GM19452 (cell line): ENCODE measurements around the gene POLR1A.

Experiments
- ATAC-seq: cut with Tn5 transposase; IDR thresholded peaks from one replicate; pipeline ENCODE4 v1.9.1; 2021; ENCODE audit not compliant: unreplicated experiment

POLR1A gene

GRCh38 chr2:86065512-86065911, 40.2 kb downstream of the POLR1A start:
- ATAC-seq = no peak

- ATAC-seq = no peak
Observed at GRCh38 chr2:86064006-86064405, 41.7 kb downstream of the POLR1A start.

DNA sequence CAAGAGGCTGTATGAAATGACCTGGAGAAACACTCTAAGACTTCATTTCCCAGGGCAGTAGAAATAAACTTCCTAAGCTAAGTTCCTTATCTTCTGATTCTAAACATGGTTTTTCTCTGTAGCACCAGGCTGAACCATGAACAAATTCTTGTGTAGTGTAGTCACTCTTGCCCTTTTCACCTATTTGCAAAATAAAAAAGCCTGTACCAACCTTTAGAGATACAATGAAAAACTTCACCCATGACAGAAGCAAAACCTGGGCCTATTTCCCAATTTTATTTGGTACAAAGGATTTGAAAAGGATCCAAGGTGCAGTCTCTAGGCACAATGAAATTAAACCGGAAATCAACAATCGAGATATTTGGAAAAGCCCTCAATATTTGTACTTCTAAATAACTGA, 43.6 kb downstream of the POLR1A start:
- no peak for ATAC-seq

- ATAC-seq = no peak
Observed at GRCh38 chr2:86056590-86057331, 48.9 kb downstream of the POLR1A start.

DNA sequence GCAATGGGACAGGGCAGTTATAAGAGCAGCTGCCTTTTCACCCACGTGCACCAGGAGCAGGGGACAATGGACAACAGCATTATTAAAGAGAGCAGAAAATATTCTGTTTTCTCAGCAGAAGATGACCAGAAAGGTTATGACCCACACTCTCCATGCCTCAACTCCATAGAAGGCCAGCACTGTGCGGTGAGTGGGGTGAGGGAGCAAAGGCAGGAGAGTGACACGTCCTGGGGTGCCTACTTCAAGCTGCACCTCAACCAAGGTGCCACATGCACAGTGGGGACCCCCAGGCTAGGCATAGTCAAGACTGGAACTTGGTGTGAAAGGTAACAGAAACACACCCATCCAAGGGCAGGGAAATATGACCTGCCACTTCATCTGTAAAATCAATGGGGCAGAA, 50.4 kb downstream of the POLR1A start:
- no peak for ATAC-seq

DNA sequence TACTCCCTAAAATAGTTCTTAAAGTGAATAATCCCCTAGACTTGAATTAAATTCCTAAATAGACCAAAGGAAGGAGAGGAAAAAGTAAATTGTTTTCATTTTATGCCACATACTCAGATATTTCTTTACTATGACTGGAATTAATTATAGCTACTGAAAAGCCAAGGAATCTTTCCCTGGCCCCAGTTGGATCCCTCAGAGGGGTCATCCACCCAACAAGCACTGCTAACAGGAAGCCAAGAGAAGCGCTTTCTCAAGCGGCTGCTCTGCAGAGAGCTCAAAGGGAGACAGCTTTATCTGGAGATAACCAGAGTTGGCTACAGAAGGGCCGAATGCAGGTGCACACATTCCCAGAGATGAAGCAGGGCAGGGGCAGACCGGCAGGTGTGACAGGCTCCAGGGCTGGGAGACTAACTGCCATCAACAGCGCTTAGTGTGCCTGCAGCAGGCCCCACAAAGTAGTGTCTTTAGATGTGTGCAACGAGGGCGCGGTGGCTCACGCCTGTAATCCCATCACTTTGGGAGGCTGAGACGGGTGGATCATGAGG, 51.1 kb downstream of the POLR1A start:
- no peak for ATAC-seq

- ATAC-seq = no peak
Observed at GRCh38 chr2:86053166-86053565, 52.5 kb downstream of the POLR1A start.

- no peak for ATAC-seq
Observed at GRCh38 chr2:86052676-86053075, 53.0 kb downstream of the POLR1A start.

DNA sequence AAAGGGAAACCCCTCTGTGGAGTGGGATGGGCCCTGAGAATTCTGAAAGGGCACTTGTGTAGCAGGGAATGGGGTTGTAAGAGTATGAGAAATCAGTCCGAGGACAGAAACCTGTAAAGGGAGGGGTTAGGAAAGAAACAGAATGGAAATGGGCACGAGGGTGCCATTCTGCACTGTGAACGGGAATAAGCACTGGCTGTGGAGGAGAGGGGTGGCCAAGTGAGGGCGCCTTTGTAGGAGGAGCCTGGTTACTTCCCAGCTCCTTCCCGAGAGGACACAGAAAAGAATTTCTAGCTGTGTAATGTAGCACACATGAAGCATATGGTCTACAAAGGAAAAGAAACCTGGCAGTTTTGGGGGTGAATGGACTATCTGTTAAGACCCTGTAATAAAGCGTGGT, 53.4 kb downstream of the POLR1A start:
- ATAC-seq = no peak

DNA sequence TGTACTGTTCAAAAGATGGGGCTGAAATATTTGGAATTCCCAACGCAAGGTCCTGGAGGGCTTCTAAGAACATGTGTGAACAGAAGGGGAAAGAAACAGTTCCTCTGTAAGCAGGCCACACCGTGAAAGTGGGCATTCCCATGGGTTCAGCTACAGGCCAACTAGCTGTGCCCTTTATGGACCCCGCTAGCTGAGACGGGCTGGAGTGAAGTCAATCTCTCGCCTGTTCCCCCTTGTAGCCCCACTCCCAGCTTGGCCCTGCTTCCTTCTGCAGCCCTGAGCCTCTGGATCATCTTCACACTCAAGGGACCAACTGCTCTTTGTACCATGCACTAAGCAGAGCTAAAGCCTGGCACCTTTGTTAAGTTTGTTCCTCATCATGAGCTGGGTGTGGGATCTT, 55.4 kb downstream of the POLR1A start:
- no peak for ATAC-seq

DNA sequence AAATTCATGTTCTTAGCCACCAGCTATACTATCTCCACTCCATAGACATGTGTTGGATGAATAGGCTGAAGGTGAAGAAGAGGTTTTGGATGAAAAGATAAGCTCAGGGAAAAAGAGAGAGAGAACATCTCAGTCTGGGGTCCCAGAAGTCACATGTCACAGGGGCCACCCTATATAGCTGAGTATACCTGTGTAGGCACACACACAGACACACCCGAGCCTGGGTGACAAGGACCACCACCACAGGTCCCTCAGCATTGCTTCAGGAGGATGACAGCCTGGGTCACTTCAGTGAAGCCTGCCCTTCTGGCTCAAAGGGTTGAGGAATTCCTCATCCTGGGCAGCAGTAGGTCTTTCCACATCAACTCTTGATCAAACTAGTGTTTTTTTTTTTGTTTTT, 56.2 kb downstream of the POLR1A start:
- ATAC-seq = no peak

GRCh38 chr2:86048888-86049287, 56.8 kb downstream of the POLR1A start:
- no peak for ATAC-seq

GRCh38 chr2:86048383-86048701, 57.3 kb downstream of the POLR1A start:
- ATAC-seq = no peak

- ATAC-seq = no peak
Observed at GRCh38 chr2:86047575-86048382, 57.9 kb downstream of the POLR1A start.

DNA sequence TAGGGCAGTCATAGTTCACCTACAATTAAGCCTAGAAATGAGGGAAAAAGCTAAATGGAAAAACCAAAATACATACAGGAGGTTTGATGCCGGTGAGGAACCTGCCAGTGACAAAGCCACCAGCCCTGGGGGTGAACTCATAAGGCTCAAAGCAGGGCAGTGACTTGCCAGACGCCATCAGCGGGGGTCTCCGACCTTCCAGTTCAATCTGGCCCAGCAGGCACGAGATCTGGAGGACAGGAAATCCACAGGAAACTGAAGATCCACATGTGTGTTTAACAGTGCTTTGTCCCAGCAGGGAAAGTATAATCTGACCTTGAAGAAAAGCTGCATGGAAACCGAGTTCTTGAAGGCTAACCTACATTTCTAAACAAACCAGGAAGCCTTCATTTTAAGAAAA, 60.1 kb downstream of the POLR1A start:
- no peak for ATAC-seq

DNA sequence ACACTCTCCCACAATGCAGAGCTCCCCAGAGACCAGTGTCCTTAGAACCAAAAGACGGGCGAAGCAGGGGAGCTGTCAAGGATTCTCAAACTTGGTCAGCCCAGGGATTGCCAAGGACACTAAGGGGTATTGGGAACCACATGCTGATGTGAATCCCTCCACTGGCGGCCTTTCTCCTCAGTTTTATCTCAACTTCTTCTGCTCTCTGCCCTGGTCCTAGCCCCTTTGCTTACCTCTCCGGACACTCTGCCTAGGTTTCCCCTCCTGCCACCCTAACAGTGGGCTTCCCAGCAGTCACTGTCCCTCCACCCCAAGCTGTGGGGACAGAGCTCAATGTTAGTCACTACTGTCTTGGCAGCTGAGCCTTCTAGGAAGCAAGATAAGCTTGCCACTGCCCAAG, 61.1 kb downstream of the POLR1A start:
- no peak for ATAC-seq

DNA sequence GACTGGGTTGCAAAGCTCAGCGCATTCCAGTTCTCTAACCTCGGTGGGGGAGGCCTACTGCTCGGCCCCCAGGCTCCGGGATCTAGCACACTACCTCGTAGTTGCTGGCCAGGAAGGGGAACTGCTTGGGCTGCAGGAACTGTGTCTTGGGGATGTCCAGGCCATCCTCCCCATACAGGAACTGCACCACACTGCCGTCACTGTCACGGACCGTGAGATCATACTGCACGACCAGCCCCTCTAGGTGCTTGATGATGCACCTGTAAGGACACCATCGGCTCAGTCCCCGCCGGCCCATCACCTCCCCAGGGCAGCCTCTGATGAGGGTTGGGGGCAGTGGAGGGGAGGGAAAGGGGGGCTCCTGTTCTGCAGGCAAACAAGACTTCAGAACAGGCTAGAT, 61.6 kb downstream of the POLR1A start:
- no peak for ATAC-seq

DNA sequence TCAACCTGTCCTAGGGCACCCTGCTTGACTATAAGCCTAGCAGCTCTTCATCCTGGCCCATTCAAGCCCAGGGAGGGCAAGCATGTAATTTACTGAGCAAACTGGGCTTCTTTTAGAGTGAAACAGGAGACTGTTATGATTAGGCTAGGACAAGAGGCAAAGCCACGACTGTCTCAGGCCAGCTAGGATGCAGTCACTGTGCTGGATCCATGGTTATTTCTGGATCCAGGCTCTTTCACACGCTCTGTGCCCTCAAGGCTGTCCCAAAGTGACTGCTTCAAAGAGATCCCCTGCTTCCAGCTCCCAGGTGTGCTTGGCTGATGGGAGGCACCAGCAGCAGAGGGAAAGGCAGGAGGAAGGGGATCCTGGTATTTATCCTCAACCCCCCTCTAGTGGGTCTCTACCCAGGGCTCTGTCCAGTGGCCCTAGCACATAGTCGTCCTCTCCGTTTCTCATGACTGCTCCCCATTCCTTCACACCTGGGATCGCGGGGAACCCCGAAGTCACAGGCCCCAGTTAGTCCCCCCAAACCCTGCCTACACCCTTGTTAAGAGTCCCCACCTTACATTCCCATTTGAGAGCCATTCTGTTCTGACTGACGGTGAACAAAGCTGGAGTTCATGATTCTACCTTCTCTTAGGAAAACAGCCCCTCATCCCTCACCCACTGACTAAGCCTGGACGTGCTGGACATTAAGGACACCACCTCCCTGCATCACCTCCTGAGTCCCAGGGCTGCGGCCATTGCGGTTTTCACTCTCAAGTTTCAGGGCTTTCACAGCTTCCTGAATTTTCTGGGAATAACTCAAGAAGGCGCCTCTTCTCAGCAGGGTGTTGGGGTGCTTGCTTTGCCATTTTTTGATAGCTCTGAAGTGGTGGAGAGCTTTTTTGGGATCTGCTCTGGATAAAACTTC, 63.2 kb downstream of the POLR1A start:
- no peak for ATAC-seq

GRCh38 chr2:86039963-86040655, 65.6 kb downstream of the POLR1A start:
- ATAC-seq = no peak

DNA sequence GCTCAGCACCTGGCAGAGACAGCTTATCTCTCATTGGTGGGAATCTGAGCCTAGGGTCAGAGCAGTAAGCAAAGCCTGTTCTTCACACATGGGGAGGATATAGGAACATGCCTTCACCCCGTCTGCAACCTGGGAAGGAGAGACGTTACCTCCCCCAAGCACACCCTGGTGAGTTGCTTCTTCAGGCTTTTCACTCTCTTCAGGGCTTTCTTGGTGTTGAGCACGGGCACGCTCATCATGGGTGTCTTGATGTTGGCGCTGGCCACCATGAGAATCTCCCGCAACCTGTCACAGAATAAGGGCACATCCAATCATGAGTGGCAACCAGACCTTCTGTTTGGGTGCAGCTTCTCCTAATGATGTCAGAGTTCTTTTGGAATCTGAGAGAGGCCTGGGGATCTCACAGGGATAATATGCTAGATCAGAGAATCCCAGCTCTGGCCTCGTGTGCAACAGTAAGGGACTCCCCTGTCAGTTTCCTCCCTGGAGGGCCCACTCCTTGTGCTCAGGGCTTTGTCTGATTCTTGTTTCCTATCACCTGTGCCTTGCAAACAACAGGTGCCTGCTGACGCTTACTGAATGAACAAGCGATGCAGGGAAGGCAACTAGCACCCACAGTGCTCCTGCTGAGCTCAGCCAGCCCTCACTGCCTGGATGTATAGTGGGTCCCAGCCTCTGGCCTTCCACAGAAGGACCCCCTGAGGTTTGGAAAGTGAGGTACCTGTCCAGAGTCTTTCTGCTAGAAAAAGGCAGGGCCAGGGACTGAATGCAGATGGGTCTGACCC, 66.3 kb downstream of the POLR1A start:
- ATAC-seq = no peak
